Omental fat pad (tissue), 4 donors: Measurements from ENCODE around the gene TUBGCP4. TPM values are rescaled to one million over a fixed set of nuclear protein-coding genes. Genes with fewer than 3 reads are reported as not detected.

ENCODE experiments used
- ATAC-seq: fragments of 150-250 bp; one replicate; pipeline ENCODE4 v1.9.1; 2016; ENCODE audit warnings: mild to moderate bottlenecking, moderate library complexity; ENCODE audit not compliant: low FRiP score
- DNase-seq: peaks from one replicate; pipeline ENCODE4 v3.0.0-alpha.2; 2019; ENCODE audit warnings: low spot score
- total RNA-seq, 4 donors: library from RNA; depleted of rRNA; stranded (reverse); fragments of >200 nt; gene quantifications; one replicate each; pipeline ENCODE4 v1.1.0, GENCODE V29; 2016
- TF ChIP-seq, protein P1 (sequence below), 3 donors: fragments of 450-650 bp; IDR thresholded peaks; one replicate each; pipeline ENCODE4 v1.5.1; 2016 to 2017; ENCODE audit warnings: antibody characterized with exemption in 3 of 3, mild to moderate bottlenecking in 3 of 3, moderate library complexity in 2 of 3

The TUBGCP4 gene
- total RNA-seq, 4 donors from 2014 or later: 10.5 to 13.2 (median 12.6) TPM

DNA sequence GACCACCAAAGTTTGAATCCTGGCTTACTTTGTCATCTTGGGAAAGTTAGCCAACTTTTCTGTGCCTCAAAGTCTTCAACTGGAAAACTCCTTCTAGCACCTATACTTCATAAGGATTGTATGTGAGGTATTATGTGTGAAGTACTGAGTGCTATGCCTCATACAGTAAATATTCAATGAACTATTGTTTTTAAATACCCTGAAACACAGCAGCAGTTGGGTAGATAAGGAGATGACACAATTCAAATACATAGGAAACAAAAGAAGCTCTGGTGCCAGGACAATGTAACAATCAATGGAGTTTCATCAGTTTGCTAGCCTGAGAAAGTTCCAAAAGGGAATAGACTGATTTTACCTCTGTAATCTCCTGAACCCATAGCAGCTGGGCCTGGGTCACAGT is 43.3 kb downstream of the TUBGCP4 start:
- DNase-seq (no peak), ATAC-seq (no peak)
- TF ChIP-seq, protein P1, sequence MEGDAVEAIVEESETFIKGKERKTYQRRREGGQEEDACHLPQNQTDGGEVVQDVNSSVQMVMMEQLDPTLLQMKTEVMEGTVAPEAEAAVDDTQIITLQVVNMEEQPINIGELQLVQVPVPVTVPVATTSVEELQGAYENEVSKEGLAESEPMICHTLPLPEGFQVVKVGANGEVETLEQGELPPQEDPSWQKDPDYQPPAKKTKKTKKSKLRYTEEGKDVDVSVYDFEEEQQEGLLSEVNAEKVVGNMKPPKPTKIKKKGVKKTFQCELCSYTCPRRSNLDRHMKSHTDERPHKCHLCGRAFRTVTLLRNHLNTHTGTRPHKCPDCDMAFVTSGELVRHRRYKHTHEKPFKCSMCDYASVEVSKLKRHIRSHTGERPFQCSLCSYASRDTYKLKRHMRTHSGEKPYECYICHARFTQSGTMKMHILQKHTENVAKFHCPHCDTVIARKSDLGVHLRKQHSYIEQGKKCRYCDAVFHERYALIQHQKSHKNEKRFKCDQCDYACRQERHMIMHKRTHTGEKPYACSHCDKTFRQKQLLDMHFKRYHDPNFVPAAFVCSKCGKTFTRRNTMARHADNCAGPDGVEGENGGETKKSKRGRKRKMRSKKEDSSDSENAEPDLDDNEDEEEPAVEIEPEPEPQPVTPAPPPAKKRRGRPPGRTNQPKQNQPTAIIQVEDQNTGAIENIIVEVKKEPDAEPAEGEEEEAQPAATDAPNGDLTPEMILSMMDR (IDR thresholded peaks at IDR 0.05): no peak

DNA sequence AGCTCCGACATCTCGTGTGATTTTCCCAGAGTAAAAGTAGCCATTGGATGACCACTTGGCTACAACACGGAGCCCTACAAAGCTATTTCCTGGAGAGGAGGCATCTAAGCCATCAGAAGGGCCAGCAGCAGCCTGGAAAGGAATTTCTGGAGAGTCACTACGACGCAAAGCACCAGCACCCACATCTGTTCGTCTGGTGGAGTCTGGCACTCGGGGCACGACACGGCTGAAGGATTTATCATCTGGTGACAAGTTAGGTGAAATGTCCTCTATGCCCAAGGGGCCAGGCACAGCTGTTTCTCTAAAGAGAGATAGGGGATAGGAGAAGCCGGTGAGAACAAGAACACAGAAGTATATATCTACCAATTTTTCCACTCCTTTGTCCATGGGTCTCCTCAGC is 49.5 kb downstream of the TUBGCP4 start:
- TF ChIP-seq, protein P1 (IDR thresholded peaks at IDR 0.05): no peak
- no peak for ATAC-seq
- no peak for DNase-seq

DNA sequence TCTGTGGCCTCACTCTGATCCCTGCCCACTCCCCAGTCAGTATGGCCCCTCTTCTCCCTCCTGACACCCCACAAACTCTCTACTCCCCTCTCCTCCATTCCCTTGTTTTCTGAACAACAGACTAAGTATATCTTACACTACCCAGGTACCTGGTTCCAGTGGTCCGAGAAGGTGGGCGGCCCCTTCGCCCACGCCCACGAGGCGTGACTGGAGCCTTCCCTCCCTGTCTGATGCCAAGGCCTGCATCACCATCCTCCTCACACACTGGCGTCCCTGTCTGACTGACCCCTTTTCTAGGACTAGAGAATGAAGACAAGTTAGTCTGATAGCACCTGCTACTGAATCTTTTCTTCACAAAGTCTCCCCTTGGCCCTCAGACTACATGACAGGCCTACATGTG is 50.0 kb downstream of the TUBGCP4 start:
- DNase-seq (no peak), ATAC-seq (no peak)
- TF ChIP-seq, protein P1 (IDR thresholded peaks at IDR 0.05): no peak

DNA sequence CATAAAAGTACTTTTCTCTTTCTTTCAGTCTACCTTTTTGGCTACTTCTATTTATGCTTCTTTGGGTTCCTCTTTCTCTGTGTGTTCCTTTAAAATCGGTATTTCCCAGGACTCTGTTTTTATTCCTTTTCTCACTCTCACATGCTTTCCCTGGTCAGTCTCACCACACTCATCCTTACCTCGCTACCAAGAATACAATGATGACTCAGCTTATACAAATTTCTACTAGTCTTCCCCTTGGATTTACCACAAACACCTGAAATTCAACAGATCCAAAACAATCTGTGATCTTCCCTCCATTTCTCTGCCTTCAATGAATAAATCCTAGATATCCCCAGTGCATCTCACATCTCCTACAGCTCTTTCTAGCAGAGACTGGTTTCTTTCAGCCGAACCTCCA is 52.9 kb downstream of the TUBGCP4 start:
- ATAC-seq (no peak), DNase-seq (no peak)
- TF ChIP-seq, protein P1 (IDR thresholded peaks at IDR 0.05): no peak

DNA sequence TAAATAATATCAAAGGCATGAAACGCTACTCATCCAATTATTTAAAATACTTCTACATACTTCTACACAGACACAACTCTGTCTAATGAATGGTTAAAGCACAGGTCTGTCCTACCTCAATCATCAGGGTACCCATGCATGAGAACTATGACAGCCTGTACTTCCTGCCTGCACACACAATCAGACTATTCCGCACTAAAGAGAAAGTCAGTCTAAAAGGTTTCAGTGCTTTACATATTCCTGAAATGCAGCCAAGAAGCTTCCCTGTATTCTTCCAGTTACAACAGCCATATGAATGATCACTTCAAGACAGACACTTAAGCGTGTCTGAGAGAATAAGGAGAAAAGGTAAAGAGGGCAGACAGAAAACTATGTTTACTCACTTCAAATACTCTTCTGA is 58.8 kb downstream of the TUBGCP4 start:
- DNase-seq (no peak), ATAC-seq (no peak)
- TF ChIP-seq, protein P1 (IDR thresholded peaks at IDR 0.05): no peak

DNA sequence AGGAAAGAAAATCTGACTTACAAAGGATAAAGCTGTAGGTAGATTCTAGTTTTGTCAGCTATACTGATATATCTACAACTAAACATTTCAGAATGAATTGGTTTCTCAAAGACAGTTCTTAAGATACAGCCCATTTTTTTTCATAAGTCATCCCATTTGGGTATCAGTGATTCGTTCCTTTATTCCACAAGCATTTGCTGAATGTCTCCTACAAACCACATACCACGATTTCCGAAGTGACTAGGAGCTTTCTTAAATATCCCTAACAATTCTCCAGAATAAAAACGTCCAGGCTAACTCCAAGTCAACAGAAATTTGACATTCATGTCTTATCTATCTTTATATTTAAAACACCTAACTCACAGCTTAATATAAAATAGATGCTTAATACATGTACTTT is 62.3 kb downstream of the TUBGCP4 start:
- TF ChIP-seq, protein P1 (IDR thresholded peaks at IDR 0.05): no peak
- ATAC-seq (no peak), DNase-seq (no peak)

DNA sequence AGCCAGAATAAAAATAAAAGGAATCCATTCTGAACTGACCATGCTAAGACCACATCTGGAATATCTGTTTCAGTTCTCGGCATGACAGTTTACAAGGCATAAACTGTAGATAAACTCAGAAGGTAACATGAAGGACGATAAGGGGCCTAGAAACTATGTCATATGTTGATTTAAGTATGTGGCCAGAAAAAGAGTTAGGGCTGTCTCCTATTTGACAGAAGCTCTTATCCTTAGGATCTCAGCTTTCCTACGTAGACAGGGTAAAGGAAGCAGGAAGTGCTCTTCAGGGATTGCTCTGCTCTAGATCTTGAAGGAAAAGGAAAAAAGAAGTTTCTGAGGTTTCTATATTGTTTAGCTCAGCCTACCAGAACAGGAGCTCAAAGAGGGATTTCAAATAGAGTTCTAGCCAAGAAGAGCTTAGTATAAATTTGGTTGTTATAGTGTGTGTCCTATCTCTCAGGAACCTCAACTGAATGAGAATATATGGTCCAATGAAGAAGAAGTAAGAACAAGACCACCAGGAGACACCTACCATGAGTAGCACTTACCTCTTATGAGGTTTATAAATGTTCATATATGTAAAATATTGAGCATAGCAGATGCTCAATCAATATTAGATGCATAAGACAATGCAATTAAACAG is 62.9 kb downstream of the TUBGCP4 start:
- TF ChIP-seq, protein P1 (IDR thresholded peaks at IDR 0.05): no peak

More for the DNA sequence above, 62.9 kb downstream of the TUBGCP4 start:
- DNase-seq (no peak), ATAC-seq (no peak)
